Neural cell (in vitro differentiated cells): ENCODE measurements around the gene SRP68. TPM values are rescaled to one million over a fixed set of nuclear protein-coding genes. Genes with fewer than 3 reads are reported as not detected.

ENCODE experiments used
- H2AFZ ChIP-seq: fragments of 200-600, 300-800 bp; sonication (generic), shearing (Covaris generic); 2 replicates; pipeline ENCODE4 v1.6.0; 2014; ENCODE audit warnings: low read depth, mild to moderate bottlenecking, antibody characterized with exemption, low read length, moderate library complexity
- H3F3A ChIP-seq: fragments of 200-600 bp; shearing (Covaris generic); 2 replicates; pipeline ENCODE4 v1.6.1; 2016; ENCODE audit warnings: mild to moderate bottlenecking, moderate library complexity, mixed read lengths, antibody characterized with exemption, low read length; ENCODE audit not compliant: insufficient read depth, poor library complexity, severe bottlenecking
- H3K27ac ChIP-seq: fragments of 200-600, 300-800 bp; sonication (generic), shearing (Covaris generic); 2 replicates; pipeline ENCODE4 v1.5.1; 2014; ENCODE audit warnings: mild to moderate bottlenecking, low read length, moderate library complexity
- H3K27me3 ChIP-seq: fragments of 300-800, 200-600 bp; sonication (generic), shearing (Covaris generic); 2 replicates; pipeline ENCODE4 v1.6.0; 2014; ENCODE audit warnings: mild to moderate bottlenecking, low read depth, low read length, moderate library complexity; ENCODE audit not compliant: insufficient read depth
- H3K36me3 ChIP-seq: fragments of 300-800, 200-600 bp; sonication (generic), shearing (Covaris generic); 2 replicates; pipeline ENCODE4 v1.5.1; 2014; ENCODE audit warnings: mild to moderate bottlenecking, antibody characterized with exemption, low read length, moderate library complexity; ENCODE audit not compliant: insufficient read depth
- H3K4me2 ChIP-seq: fragments of 300-800, 200-600 bp; sonication (generic), shearing (Covaris generic); 2 replicates; pipeline ENCODE4 v1.6.0; 2014; ENCODE audit warnings: mild to moderate bottlenecking, low read length
- H3K4me3 ChIP-seq: fragments of 300-800, 200-600 bp; sonication (generic), shearing (Covaris generic); 2 replicates; pipeline ENCODE4 v1.5.1; 2014; ENCODE audit warnings: mild to moderate bottlenecking, low read length, moderate library complexity
- H3K79me2 ChIP-seq: fragments of 200-600 bp; shearing (Covaris generic); replicated peaks from 2 replicates; pipeline ENCODE4 v1.6.0; 2014; ENCODE audit warnings: mild to moderate bottlenecking, low read length, moderate library complexity; ENCODE audit not compliant: insufficient read depth
- H3K9ac ChIP-seq: fragments of 300-800, 200-600 bp; sonication (generic), shearing (Covaris generic); 2 replicates; pipeline ENCODE4 v1.6.1; 2016; ENCODE audit warnings: mild to moderate bottlenecking, low read length, mixed read lengths
- H3K9me2 ChIP-seq: fragments of 200-600 bp; shearing (Covaris generic); 2 replicates; pipeline ENCODE4 v1.6.1; 2016; ENCODE audit warnings: mild to moderate bottlenecking, low read length, mixed read lengths; ENCODE audit not compliant: insufficient read depth
- H3K9me3 ChIP-seq: fragments of 200-600, 300-800 bp; sonication (generic), shearing (Covaris generic); 2 replicates; pipeline ENCODE4 v1.6.1; 2016; ENCODE audit warnings: mild to moderate bottlenecking, mixed run types, low read length, moderate library complexity, mixed read lengths
- H4K20me1 ChIP-seq: fragments of 200-600 bp; shearing (Covaris generic); 2 replicates; pipeline ENCODE4 v1.6.1; 2016; ENCODE audit warnings: mild to moderate bottlenecking, mixed run types; ENCODE audit not compliant: insufficient read depth
- CTCF ChIP-seq: fragments of 450-650 bp; IDR thresholded peaks from 2 replicates; pipeline ENCODE4 v1.5.1; 2014; ENCODE audit warnings: antibody characterized with exemption, mild to moderate bottlenecking, moderate library complexity; ENCODE audit not compliant: poor library complexity, severe bottlenecking
- EP300 ChIP-seq: fragments of 450-650 bp; conservative IDR thresholded peaks from 2 replicates; pipeline ENCODE4 v1.6.1; 2014; ENCODE audit warnings: antibody characterized with exemption, mild to moderate bottlenecking, moderate library complexity; ENCODE audit not compliant: poor library complexity, severe bottlenecking
- EZH2 ChIP-seq: fragments of 200-600, 300-800 bp; shearing (Covaris generic), sonication (generic); IDR thresholded peaks from 2 replicates; pipeline ENCODE4 v1.6.1; 2014; ENCODE audit warnings: antibody characterized with exemption, low read length, borderline replicate concordance, mild to moderate bottlenecking; ENCODE audit not compliant: insufficient read depth, poor library complexity, severe bottlenecking
- MXI1 ChIP-seq: fragments of 450-650 bp; conservative IDR thresholded peaks from 2 replicates; pipeline ENCODE4 v1.6.1; 2014; ENCODE audit warnings: antibody characterized with exemption, mild to moderate bottlenecking; ENCODE audit not compliant: poor library complexity, severe bottlenecking
- POLR2AphosphoS5 ChIP-seq: IDR thresholded peaks from 2 replicates; pipeline ENCODE4 v1.6.1; 2012
- RAD21 ChIP-seq: fragments of 450-650 bp; conservative IDR thresholded peaks from 2 replicates; pipeline ENCODE4 v1.6.1; 2014; ENCODE audit warnings: antibody characterized with exemption, mild to moderate bottlenecking, moderate library complexity
- REST ChIP-seq: IDR thresholded peaks from 2 replicates; pipeline ENCODE4 v1.6.1; 2012; ENCODE audit warnings: borderline replicate concordance
- SMC3 ChIP-seq: fragments of 450-650 bp; conservative IDR thresholded peaks from 2 replicates; pipeline ENCODE4 v1.6.1; 2014; ENCODE audit warnings: antibody characterized with exemption, mild to moderate bottlenecking, moderate library complexity; ENCODE audit not compliant: poor library complexity
- TAF1 ChIP-seq: IDR thresholded peaks from 2 replicates; pipeline ENCODE4 v1.6.1; 2012; ENCODE audit warnings: low read depth
- polyA plus RNA-seq: library from polyadenylated mRNA; depleted of rRNA; stranded (reverse); fragments of >200 nt; gene quantifications from 2 replicates; pipeline ENCODE4 v1.2.3, GENCODE V29; 2014

The SRP68 gene
- polyA plus RNA-seq, 1 donor from 2014 or later: 26.3 TPM

GRCh38 chr17:76009969-76010661, 62.2 kb downstream of the SRP68 start:
- Histone ChIP-seq H3K9me2 (no peaks in the 10 kb centered on the region), H2AFZ (no peak overlapping the region), H3F3A (no peaks in the 10 kb centered on the region), H3K36me3 (no peaks in the 10 kb centered on the region), H3K27me3 (no peaks in the 10 kb centered on the region), H3K9ac (no peak overlapping the region), H3K27ac (no peak overlapping the region), H3K9me3 (no peaks in the 10 kb centered on the region), H4K20me1 (no peaks in the 10 kb centered on the region), H3K79me2 (no peaks in the 10 kb centered on the region), H3K4me2 (no peak overlapping the region), H3K4me3 (no peak overlapping the region)
- no peak for TF ChIP-seq MXI1
- TF ChIP-seq EP300: no peak
- no peak for TF ChIP-seq REST
- TF ChIP-seq POLR2AphosphoS5: no peak
- TF ChIP-seq SMC3: no peak
- TF ChIP-seq RAD21: no peak
- TF ChIP-seq TAF1: no peak
- TF ChIP-seq EZH2: no peak
- no peak for TF ChIP-seq CTCF

- Histone ChIP-seq H3F3A (no peaks in the 10 kb centered on the region), H3K27me3 (no peaks in the 10 kb centered on the region), H3K4me2 (no peak overlapping the region), H4K20me1 (no peaks in the 10 kb centered on the region), H3K9ac (no peak overlapping the region), H3K9me2 (no peaks in the 10 kb centered on the region), H3K9me3 (no peaks in the 10 kb centered on the region), H3K79me2 (no peaks in the 10 kb centered on the region), H3K4me3 (no peak overlapping the region), H3K27ac (no peak overlapping the region), H2AFZ (no peak overlapping the region), H3K36me3 (no peaks in the 10 kb centered on the region)
- no peak for TF ChIP-seq MXI1
- TF ChIP-seq TAF1: no peak
Measured at GRCh38 chr17:76009447-76009846, 62.9 kb downstream of the SRP68 start.
